ENCODE measurements around the gene MED31.
"Not testable (repeated sequence)": the region's sequence is repeated elsewhere in the genome, so short reads cannot be mapped to it uniquely, and the experiment has no call there.

Gene MED31

DNA sequence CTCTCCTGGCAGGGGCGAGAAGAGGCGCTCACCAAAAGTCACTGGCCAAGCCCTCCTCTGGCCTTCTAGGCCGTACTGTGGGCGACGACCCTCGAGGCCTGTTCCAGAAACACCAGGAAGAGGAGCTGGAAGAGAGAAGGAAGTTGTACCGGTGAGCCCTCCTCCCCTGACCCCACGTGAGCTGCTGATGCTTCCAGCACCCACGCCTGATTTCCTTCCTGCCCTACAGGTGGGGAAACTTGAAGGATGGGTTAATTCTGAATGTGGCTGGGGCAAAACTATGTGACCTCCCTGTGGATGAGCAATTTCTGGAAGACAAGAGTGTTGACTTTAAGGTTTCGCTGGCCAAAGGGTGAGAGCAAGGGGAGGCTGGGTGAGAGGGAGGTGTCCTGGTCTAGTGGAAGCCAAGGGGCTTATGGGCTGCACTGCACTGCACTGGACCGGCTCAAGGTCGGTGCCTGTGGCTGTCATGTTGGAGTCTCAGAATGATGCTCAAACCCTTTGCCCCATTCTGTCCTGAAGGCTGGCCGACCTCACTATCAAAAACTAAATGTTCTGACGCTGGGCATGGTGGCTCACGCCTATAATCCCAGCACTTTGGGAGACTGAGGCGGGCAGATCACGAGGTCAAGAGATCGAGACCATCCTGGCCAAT is 6.4 kb upstream of the MED31 start:
- TF ChIP-seq, protein P1, sequence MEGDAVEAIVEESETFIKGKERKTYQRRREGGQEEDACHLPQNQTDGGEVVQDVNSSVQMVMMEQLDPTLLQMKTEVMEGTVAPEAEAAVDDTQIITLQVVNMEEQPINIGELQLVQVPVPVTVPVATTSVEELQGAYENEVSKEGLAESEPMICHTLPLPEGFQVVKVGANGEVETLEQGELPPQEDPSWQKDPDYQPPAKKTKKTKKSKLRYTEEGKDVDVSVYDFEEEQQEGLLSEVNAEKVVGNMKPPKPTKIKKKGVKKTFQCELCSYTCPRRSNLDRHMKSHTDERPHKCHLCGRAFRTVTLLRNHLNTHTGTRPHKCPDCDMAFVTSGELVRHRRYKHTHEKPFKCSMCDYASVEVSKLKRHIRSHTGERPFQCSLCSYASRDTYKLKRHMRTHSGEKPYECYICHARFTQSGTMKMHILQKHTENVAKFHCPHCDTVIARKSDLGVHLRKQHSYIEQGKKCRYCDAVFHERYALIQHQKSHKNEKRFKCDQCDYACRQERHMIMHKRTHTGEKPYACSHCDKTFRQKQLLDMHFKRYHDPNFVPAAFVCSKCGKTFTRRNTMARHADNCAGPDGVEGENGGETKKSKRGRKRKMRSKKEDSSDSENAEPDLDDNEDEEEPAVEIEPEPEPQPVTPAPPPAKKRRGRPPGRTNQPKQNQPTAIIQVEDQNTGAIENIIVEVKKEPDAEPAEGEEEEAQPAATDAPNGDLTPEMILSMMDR (IDR thresholded peaks at IDR 0.05; ENCODE audit: low read depth, low read length), result no peak
- in situ Hi-C loops (cut with HindIII; ENCODE audit: low sequenced_read_pairs), result no loop called here
- no peak for DNase-seq (ENCODE audit: low read depth, low spot score)
- H3K4me3 ChIP-seq (ENCODE audit: low read depth, low read length), result no peak overlapping the region

DNA sequence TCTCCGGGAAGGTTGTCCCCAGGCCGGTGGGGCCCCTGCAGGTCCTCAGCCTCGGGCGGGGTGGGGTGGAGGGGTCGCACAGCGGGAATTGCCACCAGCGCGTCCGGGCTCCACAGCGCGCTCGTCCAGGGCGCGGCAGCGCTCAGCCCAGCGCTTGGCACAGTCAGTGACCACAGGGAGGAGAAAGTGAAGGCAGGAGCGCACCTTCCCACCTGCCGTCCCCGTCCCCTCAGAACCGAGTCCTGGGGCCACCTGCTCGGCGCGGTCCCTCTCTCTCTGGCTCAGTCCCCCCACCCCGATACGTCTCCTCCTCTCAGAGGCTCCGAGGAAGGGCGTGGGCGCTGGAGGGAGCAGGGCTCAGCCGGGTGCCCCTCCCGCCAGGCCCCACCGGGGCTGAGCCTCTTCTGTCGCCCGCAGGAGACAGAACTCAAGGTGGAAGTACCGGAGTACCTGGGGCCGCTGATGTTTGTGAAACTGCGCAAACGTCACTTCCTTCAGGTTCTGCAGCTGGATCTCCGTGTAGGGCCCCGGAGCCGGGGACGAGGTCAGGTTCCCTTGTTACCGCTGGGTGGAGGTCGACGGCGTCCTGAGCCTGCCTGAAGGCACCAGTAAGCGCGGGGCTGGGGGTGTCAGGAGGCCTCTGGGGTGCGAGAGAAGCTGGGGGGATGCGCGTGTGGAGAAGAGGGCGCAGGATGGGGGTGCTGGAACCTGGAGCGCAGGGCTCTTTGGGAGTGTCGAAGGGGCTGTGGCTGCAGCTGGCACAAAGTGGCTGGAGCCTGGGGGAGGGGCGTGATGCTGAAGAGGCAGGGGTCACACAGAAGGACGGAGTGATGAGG is 5.6 kb upstream of the MED31 start:
- H3K4me3 ChIP-seq (ENCODE audit: low read depth, low read length), result not testable (repeated sequence)

DNA sequence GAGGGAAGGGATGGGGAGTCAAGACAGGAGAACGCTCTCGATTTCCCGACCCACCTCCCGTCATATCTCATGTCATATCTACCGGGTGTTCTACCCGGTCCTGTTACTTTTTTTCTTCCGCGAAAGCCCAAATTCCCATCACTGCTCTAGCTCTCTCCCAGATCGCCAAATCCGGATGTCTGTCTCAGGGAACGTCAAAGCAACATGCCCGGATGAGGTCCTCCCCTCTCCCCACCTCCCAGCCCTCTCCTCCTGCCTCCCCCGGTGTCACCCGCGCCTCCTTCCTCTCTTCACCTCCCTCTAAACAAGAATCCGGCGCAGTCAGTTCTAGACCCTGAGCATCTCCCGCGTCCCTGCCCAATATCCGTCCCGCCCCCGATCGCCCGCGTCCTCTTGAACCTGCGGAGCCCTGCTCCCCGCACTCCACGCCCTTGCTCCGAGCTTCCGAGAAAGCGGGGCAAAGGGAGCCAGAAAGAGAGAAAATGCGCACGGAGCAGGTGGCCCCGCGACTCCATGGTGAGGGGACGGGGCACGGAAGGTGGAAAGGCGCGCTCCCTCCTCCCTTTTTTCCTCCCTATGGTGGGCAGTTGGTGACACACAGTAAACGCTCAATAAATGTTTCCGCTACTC is 4.4 kb upstream of the MED31 start:
- DNase-seq (ENCODE audit: low read depth, low spot score); in situ Hi-C loops (cut with HindIII; ENCODE audit: low sequenced_read_pairs); H3K4me3 ChIP-seq (ENCODE audit: low read depth, low read length): not testable (repeated sequence)

More for the DNA sequence above, 5.6 kb upstream of the MED31 start:
- in situ Hi-C loops (cut with HindIII; ENCODE audit: low sequenced_read_pairs); DNase-seq (ENCODE audit: low read depth, low spot score): not testable (repeated sequence)

DNA sequence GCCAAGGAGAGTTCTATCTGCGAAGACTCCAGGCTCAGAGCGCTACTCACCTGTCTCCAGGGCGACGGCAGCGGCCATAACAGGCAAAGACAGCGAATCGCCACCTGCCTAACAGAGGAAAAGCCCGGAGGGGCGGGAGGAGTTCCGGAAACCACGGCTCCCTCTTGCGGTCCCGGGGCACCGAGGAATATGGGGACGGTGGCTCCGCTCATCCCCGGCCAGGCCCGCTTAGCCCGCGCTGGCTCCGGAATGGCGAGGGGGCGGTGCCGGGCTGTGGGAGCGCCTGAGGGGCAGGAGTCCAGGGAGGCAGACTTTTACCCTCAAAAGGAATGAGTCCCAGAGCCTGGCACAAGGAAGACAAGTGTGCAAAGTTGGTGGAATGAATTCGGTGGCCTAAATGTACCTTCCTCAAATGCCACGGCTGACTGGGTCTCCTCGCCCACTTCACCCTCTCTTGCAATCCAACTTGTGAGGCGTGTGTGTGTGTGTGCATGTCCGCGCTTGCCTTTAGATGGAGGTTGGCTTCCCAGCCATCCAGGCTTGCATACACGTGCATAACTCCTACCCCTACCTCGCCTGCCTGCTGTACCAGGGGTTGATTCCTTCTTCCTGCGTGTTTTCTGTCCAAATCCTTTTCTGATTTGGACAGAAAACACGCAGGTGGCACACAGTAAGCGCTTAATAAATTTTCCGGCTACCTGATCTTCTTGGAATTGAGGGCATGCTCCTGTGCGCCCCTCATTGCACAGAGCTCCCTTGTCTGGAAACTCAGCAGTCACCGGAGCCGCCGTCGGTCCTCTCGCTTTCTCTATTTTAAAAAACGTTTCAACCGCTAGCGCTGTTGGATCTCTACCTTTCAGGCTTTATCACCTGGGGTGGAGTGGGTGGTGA is 3.7 kb upstream of the MED31 start:
- TF ChIP-seq, protein P1 (IDR thresholded peaks at IDR 0.05; ENCODE audit: low read depth, low read length), result no peak
- no peak for DNase-seq (ENCODE audit: low read depth, low spot score)
- no peak overlapping the region for H3K4me3 ChIP-seq (ENCODE audit: low read depth, low read length)
- in situ Hi-C loops (cut with HindIII; ENCODE audit: low sequenced_read_pairs), result no loop called here

DNA sequence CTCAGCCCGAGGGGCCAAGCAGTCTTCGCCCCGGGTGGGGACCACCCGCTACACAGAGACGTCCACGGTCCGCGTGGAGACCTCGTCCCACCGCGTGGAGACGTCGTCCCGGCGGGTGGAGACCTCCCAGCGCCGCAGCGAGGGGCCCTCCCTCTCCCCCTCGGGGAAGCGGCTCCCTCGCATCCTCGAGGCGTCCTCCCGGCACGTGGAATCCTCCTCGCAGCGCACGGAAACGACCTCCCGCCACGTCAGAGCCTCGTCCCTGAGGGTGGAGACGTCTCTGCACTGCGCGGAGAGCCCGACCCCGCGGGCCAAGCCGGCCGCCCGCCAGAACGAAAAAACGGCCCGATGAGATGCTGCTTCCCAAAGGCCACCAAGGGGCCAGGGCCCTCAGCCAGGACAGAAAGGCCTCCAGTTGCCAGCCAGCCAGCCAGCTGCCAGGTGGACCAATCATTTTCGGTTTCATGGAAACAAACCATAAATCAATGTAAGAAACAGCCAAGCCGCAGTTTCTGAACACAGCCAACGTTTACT is 581 bp upstream of the MED31 start:
- peak; percentile 20 for DNase-seq (ENCODE audit: low read depth, low spot score)
- TF ChIP-seq, protein P1 (IDR thresholded peaks at IDR 0.05; ENCODE audit: low read depth, low read length), result no peak

DNA sequence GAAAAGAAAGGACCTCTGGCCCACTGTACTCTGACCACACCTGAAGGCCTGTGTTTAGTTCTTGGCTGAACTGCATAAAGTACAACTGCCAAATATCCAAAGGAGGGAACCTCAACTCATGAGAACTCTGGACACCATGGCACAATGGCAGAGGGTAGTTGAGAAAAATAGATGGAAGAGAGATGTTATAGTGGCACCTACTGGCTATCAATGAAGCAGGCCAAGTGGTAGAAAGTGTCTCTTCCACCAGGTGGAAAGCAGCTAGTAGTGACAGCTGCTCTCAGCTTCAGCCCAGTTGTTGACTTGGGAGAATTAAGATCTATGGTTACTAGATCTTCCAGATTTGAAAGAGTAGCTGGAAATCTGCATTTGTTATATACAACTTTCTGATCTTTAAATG is 3.2 kb downstream of the MED31 start:
- TF ChIP-seq, protein P1 (IDR thresholded peaks at IDR 0.05; ENCODE audit: low read depth, low read length), result peak; percentile 32
- DNase-seq (ENCODE audit: low read depth, low spot score), result no peak
- H3K4me3 ChIP-seq (ENCODE audit: low read depth, low read length), result no peak overlapping the region
- in situ Hi-C loops (cut with HindIII; ENCODE audit: low sequenced_read_pairs), result no loop called here

More for the DNA sequence above, 581 bp upstream of the MED31 start:
- peak overlapping the region; percentile 100 for H3K4me3 ChIP-seq (ENCODE audit: low read depth, low read length)
- in situ Hi-C loops (cut with HindIII; ENCODE audit: low sequenced_read_pairs), result no loop called here

All from astrocyte of the spinal cord (primary cell).